ENCODE measurements around the gene FAM171A2. TPM values are rescaled to one million over a fixed set of nuclear protein-coding genes. Genes with fewer than 3 reads are reported as not detected.

Gene FAM171A2
- total and polyA plus RNA-seq, 2 of the 8 experiments (the other 6 are each of a cell fraction or from before 2014, with no cell fraction given), result 21.9 to 24.1 TPM

DNA sequence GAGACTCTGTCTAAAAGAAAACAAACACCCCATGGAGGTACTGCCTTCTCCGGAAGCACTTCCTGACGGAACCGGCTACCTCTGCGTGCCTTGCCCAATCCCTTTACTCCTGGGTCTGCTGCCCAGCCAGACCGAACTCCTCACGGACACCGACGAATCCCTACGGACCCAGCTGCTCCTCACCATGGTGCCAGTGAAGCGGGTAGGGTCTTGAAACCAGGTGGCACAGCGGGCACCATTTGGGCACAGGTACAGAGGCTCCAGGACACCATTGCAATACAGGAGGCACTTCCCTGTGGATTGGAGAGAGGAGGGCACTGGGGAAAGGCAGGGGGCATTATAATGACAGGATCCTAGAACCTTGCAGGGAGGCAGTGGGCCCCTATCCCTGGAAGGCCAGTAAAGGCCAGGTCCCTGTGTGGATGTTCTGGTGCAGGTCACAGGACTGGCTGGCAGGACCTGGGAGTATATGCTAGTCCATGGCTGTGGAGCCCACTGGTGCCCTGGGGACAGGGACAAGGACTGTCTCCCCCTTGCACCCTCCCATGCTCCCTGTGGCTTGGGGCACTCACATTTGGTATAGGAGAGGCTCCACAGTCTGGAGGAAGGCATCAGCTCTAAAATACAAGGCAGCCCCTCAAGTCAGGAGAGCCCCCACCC, 41.3 kb downstream of the FAM171A2 start:
- FAIRE-seq, result no peak

More for the DNA sequence above, 41.3 kb downstream of the FAM171A2 start:
- POLR2A ChIA-PET (ENCODE audit: partially characterized antibody), result interaction anchor here (1.0 to 14.6 kb wide), 5 partner anchors 10 to 121 kb away, joined by 3 to 135 read pairs (median 4); partner anchors contain the start of gene RUNDC3A
- CTCF ChIA-PET (ENCODE audit: partially characterized antibody), result interaction anchor here (1.0 to 4.0 kb wide), 3 partner anchors 28 to 119 kb away, joined by 3 to 23 read pairs (median 9); no protein-coding TSS in a partner anchor
- no peak for DNase-seq (ENCODE audit: low read depth in 1 of 2, low spot score in 2 of 2)
- H3K4me2 ChIP-seq (ENCODE audit: insufficient read depth in 1 of 2, low read depth in 2 of 2, low read length in 2 of 2), result no peak overlapping the region
- no peaks in the 10 kb centered on the region for H3K9me3 ChIP-seq (ENCODE audit: insufficient read depth in 2 of 2, low read depth in 1 of 2, low read length in 1 of 2)
- H3K56ac ChIP-seq (replicated peaks; ENCODE audit: insufficient read length, low read depth, low read length), result no peak overlapping the region
- no peak overlapping the region for H3K23ac ChIP-seq (ENCODE audit: insufficient read length)
- peaks cover 3 to 17% of the 10 kb centered on the region in 2 experiments for H4K20me1 ChIP-seq (replicated peaks in 1 of 2; ENCODE audit: control insufficient read depth in 1 of 2, insufficient read depth in 2 of 2, low read length in 2 of 2)
- H3K9ac ChIP-seq (replicated peaks in 1 of 4; ENCODE audit: extremely low read depth in 1 of 4, low read depth in 3 of 4, low read length in 3 of 4), result no peak overlapping the region
- no peak overlapping the region; the same call in 1 of the 2 replicates for H2BK5ac ChIP-seq (ENCODE audit: low read depth, low read length)
- H3K4me1 ChIP-seq (replicated peaks in 1 of 4; ENCODE audit: control insufficient read depth in 3 of 4, insufficient read depth in 4 of 4, low read length in 3 of 4), result peaks cover 0 to 11% (median 6%) of the 10 kb centered on the region in 4 experiments; a peak in 6 of 7 replicates
- 98% methylated on average over 11 of the region's 11 CpGs; no CpG with 5 or more reads in 1 of the 2 experiments for WGBS, 2 experiments (ENCODE audit: extremely low coverage in 1 of 2, insufficient coverage in 1 of 2, insufficient read length in 1 of 2, insufficient replicate concordance in 2 of 2, low coverage in 1 of 2, low lambda C conversion rate in 2 of 2, missing lambda C conversion rate in 1 of 2)
- no peak overlapping the region for H3K27ac ChIP-seq (ENCODE audit: low read depth, low read length)
- peaks cover 11% of the 10 kb centered on the region for H3K79me1 ChIP-seq (ENCODE audit: low read depth, low read length)
- TF ChIP-seq MAFK (IDR thresholded peaks at IDR 0.05; ENCODE audit: low read depth, low read length) (no peak), YY1 (IDR thresholded peaks at IDR 0.05; ENCODE audit: low read depth, low read length) (no peak), RFX5 (IDR thresholded peaks at IDR 0.05; ENCODE audit: borderline replicate concordance, low read depth, low read length) (no peak), KDM5A (IDR thresholded peaks at IDR 0.05; ENCODE audit: low read length) (no peak), CBX5 (IDR thresholded peaks at IDR 0.05; ENCODE audit: low read depth, low read length) (no peak), SP2 (IDR thresholded peaks at IDR 0.05; ENCODE audit: low read length) (no peak), RNF2 (IDR thresholded peaks at IDR 0.05; ENCODE audit: borderline replicate concordance, low read depth, low read length, missing control alignments, poor library complexity, severe bottlenecking) (no peak), GTF2F1 (IDR thresholded peaks at IDR 0.05; ENCODE audit: borderline replicate concordance, low read depth, low read length) (no peak), SP4 (IDR thresholded peaks at IDR 0.05; ENCODE audit: low read length) (no peak), KDM1A (IDR thresholded peaks at IDR 0.05; ENCODE audit: borderline replicate concordance, low read length) (no peak)
- TF ChIP-seq, protein P1, sequence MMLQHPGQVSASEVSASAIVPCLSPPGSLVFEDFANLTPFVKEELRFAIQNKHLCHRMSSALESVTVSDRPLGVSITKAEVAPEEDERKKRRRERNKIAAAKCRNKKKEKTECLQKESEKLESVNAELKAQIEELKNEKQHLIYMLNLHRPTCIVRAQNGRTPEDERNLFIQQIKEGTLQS (IDR thresholded peaks at IDR 0.05; ENCODE audit: insufficient read depth, low read depth, low read length), result no peak
- no peak overlapping the region for H3K18ac ChIP-seq (ENCODE audit: extremely low read depth, low read length)
- H3K79me2 ChIP-seq (ENCODE audit: control insufficient read depth in 1 of 2, insufficient read depth in 2 of 2, low read length in 2 of 2), result peaks cover 3 to 13% of the 10 kb centered on the region in 2 experiments; a peak in 3 of 4 replicates
- H3K4me3 ChIP-seq (ENCODE audit: extremely low read depth in 1 of 4, insufficient read depth in 2 of 4, low read depth in 3 of 4, low read length in 4 of 4), result no peak overlapping the region
- H3K4ac ChIP-seq (replicated peaks; ENCODE audit: insufficient read length, low read depth, low read length), result no peak overlapping the region
- H2BK120ac ChIP-seq (replicated peaks; ENCODE audit: low read depth, low read length), result no peak overlapping the region
- peaks cover 7 to 30% (median 22%) of the 10 kb centered on the region in 4 experiments; a peak in 7 of 8 replicates for H3K36me3 ChIP-seq (ENCODE audit: control insufficient read depth in 2 of 4, insufficient read depth in 4 of 4, low read length in 3 of 4)
- peaks cover 13% of the 10 kb centered on the region; the same call in 1 of the 2 replicates for H3K23me2 ChIP-seq (ENCODE audit: low read depth, low read length)
- no peak overlapping the region for H4K5ac ChIP-seq (ENCODE audit: insufficient read length, low read depth, low read length)
- H4K8ac ChIP-seq (ENCODE audit: extremely low read depth, insufficient read depth, low read length), result no peak overlapping the region
- no peak overlapping the region for H2AFZ ChIP-seq (ENCODE audit: low read length)
- H3K14ac ChIP-seq (ENCODE audit: insufficient read length), result no peak overlapping the region
- H4K91ac ChIP-seq (replicated peaks; ENCODE audit: insufficient read length, low read length), result no peak overlapping the region
- no peak overlapping the region for H2BK15ac ChIP-seq (ENCODE audit: low read length)
- H2AK5ac ChIP-seq (ENCODE audit: low read depth, low read length), result no peak overlapping the region
- H2BK20ac ChIP-seq (ENCODE audit: low read length), result no peak overlapping the region
- no peak overlapping the region for H2BK12ac ChIP-seq (ENCODE audit: low read depth, low read length)
- peaks cover 0 to 6% (median 0%) of the 10 kb centered on the region in 4 experiments; a peak in 5 of 7 replicates for H3K27me3 ChIP-seq (replicated peaks in 1 of 4; ENCODE audit: control insufficient read depth in 3 of 4, extremely low read depth in 1 of 4, insufficient read depth in 3 of 4, low read length in 3 of 4)

All from H1 (cell line).